IPS-NIHi7 (cell line): ENCODE measurements around the gene DEAF1.
"Not testable (repeated sequence)": the region's sequence is repeated elsewhere in the genome, so short reads cannot be mapped to it uniquely, and the experiment has no call there.

Experiments
- DNase-seq: peaks from one replicate; pipeline ENCODE4 v3.0.0; 2012; ENCODE audit warnings: mixed read lengths; ENCODE audit errors: extremely low spot score

Gene DEAF1

DNA sequence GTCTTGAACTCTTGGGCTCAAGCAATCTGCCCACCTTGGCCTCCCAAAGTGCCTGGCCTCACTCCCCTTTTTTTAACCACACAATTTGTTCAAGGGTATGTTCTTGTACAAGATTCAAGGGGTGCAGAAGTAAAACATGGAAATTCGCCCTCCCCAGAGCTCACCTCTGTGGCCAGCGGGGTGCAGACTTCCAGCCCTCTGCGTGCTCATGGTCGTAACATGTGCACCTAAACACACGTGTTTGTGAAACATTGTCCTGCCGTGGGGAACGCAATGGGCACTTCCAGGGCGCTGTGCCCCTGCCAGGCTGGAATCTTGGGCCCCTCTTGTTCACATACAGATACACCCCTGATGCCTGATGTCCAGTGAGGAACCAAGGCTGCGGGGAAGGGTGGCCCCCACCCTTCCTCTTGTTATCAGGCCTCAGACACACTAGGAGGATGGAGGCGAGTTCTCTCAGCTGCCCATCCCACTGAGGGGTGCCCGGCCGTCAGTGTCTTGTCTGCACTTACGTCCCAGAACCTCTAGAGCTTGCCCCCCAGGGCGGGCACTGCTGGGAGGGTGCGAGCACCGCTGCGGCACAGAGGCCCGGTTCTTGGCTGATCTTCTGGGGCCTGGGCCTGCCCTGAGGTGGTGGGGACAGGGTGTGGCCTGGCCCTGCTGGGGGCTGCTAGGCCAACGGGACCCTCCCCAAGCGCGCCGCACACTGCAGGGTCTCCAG is 6.9 kb upstream of the DEAF1 start:
- DNase-seq: no peak

- DNase-seq: no peak
Measured at GRCh38 chr11:699753-700152, 4.7 kb upstream of the DEAF1 start.

DNA sequence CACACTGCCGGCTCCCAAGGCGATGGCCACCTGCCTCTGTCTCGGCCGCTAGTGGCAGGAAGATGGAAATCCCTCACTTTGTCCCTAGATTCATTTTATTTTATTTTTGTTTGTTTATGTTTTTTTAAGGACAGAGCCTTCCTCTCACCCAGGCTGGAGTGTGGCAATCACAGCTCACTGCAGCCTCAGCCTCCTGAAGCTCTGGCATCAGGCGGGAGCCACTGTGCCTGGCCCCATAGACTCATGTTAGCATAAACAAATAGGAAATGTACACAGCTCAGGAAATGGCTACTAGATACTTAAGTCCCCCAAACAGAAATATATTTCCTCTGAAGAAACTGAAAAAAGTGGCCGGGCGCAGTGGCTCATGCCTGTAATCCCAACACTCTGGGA is 4.1 kb upstream of the DEAF1 start:
- no peak for DNase-seq

GRCh38 chr11:698493-699115 is 3.6 kb upstream of the DEAF1 start:
- no peak for DNase-seq

DNA sequence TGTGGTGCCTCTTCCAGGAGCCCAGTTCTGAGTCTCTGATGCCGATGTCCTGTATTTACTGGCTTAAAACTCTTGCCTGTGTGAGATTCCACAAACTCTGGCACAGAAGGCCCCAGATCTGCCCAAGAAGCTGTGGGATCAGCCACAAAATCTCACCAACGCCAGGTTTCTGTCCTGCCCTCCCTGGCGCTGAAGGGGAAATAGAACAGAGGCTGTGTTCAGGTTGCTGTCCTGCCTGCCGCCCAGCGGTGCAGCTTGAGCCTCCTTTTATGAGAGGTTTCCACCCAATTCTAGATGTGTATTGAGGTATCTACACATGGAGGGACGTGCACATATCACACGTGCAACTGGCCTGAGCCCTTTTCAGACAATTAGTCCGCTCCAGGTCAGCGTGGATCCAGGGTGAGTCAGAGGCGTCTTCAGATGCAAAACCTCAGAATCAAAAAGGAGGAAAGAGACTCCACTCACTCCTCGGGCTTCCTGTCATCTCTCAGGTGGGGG is 2.8 kb upstream of the DEAF1 start:
- DNase-seq: no peak

- no peak for DNase-seq
Measured at GRCh38 chr11:696955-697491, 2.0 kb upstream of the DEAF1 start.

- DNase-seq: peak; percentile 87
Measured at GRCh38 chr11:695538-696248, 671 bp upstream of the DEAF1 start, which contains the start of gene TMEM80. Gene TMEM80 (plus strand): TSS chr11:695816. CDS start chr11:695828, 12 bp downstream.

DNA sequence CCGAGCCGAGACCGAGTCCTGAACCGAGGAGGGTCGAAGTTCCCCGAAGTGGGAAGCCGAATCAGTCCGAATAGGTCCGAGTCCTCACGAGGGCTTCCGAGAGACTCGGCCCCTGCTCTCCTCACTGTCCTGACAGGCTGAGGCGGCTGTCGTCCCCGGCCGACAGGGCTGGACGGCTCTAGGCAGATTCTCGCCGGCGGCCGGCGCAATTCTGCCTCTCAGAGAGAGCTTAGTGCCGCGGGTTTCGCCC is 191 bp upstream of the DEAF1 start:
- no peak for DNase-seq

- no peak for DNase-seq
Measured at GRCh38 chr11:693887-694562, 997 bp downstream of the DEAF1 start.

DNA sequence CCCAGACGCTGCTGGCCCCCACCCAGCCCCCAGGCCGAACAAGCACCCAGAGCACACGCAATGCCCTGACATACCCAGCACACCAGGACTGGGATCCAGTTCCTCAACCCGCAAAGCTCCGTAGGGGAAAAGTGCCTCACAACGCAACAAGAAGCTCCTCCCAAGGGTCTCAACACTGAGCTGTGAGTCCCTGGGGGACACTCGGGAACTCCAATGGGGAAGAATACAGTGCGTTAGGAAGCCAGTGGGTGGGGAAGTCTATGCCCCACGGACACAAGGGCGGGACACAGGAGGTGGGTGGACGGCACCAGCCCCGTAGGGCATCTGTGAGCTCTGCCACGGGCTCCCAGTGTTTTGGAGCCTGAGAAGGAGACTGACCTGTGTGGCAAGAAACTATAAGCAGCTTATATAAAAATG is 1.6 kb downstream of the DEAF1 start:
- no peak for DNase-seq

GRCh38 chr11:692824-693414 is 2.1 kb downstream of the DEAF1 start:
- no peak for DNase-seq

DNA sequence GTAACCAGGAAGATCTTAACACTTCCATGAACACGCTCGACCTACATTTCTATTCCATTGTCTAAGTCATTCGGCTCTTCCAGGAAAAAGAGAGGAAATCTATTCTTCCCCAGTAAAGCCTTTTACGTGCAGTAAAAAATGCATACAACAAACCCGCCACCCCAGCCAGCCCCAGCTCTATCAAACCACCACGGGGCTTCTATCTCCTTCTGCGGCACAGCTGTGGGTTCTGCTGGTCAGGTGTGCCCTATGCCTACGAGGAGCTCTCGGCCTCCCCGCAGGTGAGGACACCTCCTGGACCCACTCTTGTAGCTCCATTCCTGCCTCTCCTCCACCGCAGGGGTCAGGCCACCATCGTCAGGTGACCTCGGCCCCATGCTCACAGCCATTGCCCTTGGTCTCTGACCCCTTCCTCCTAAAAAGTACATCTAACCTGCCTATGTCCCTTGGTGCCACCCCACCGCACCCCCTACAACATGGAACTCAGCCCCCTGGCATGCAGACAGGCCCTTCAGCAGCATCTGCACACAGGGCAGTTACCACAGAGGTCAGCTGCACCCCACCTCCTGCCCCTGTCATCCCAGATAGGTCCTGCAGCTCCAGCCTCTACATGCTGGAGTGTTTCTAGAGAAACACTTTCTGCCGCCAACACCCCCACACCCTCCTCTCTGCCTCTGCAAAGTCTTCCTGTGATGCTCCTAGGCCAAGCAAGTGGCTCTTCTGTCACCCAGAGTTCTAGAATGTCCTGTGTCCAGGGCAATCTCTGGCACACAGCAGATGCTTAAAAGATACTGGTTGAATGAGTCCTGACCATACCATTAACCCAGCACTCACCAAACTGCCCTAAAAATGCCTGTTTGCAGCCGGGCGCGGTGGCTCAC is 3.1 kb downstream of the DEAF1 start:
- no peak for DNase-seq

DNA sequence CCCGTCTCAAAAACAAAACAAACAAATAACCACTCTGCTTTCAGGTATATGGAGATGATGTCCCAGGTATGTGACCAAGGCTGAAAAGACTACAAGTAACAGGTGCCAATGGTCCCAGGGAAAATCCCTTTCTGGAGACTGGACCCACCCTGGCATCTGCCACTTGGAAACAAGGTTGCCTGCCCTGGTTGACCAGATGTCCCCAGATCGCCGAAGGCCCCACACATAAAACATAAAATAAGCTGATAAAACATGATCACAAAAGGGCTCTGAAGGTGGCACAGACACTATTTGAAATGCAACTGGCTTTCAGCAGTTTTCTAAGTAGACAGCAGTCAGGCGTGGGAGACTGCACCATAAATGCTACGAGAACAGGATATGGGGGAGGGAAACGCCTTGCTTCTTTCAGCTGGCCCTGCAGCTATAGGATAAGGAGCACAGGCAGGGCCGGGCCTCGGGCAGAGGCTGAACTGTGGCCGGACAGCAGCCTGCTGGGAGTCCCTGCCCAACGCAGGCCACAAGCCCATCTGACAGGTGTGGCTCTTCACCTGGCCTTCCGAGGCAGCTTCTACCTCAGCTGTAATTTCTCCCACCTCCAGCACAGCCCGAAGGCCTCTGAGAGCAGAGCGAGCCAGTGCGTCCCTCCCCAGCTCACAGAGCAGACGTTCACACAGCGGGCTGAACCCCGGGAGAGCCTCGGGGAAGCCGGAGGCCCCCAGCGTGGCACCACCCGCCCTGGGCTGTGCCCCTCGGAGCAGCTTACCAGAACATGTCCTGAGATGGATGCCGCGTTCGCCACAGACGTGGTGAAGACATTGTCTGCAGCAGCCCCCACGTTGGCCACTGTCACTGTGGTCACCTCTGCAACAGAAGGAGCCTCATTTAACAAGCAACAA is 4.0 kb downstream of the DEAF1 start:
- no peak for DNase-seq

GRCh38 chr11:690244-690643 is 4.8 kb downstream of the DEAF1 start:
- not testable (repeated sequence) for DNase-seq

DNA sequence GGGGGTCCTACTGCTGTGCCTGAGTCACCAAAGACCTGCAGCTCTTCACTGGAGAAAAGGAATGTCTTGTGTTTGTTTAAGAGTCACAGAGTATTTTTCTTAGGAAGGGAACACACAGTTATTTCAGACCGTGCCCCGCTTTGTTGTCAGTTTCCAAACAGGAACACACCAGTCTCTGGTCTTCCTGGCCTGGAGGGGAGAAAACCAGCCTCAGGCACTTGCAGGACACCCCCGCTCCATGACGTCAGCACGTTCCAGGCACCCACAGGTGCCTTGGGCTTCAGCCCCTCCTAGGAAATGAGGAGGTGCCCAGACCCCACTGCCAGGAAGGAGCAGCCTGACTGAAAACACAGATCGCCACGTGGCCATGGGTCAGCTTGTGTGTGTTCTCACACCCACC is 5.4 kb downstream of the DEAF1 start:
- DNase-seq: no peak

DNA sequence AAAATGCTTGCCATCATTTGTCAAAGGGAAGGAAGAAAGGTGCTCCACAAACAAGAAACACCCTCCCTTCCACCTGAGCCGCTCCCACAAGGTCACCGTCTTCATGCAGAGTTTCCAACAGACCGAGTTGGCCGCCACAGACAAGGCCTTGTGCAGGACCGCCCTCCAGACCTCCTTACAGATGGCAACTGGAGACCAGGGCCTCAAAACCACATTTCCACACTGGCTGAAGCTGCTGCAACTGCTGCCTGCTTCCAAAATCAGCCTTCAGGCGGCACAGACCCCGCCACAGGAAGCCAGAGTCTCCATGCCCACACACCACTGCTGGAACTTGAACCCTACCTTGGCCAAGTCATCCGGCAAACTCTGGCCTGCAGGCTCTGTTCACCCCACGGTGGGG is 6.3 kb downstream of the DEAF1 start:
- no peak for DNase-seq

GRCh38 chr11:687751-688150 is 7.3 kb downstream of the DEAF1 start:
- DNase-seq: no peak

GRCh38 chr11:686451-687243 is 8.4 kb downstream of the DEAF1 start:
- DNase-seq: no peak

GRCh38 chr11:680970-681369 is 14.1 kb downstream of the DEAF1 start:
- no peak for DNase-seq
